Activated CD4-positive, alpha-beta T cell treated with anti-CD3 and anti-CD28 coated beads, Interleukin-2, amount 50 U/mL, for 24 hours (primary cell): ENCODE measurements around the gene CDH4.

Experiments
- DNase-seq, 2 donors: peaks; one replicate each; pipeline ENCODE4 v3.0.0-alpha.2; 2020; ENCODE audit warnings: low read depth in 1 of 2, low spot score in 1 of 2

CDH4 gene

DNA sequence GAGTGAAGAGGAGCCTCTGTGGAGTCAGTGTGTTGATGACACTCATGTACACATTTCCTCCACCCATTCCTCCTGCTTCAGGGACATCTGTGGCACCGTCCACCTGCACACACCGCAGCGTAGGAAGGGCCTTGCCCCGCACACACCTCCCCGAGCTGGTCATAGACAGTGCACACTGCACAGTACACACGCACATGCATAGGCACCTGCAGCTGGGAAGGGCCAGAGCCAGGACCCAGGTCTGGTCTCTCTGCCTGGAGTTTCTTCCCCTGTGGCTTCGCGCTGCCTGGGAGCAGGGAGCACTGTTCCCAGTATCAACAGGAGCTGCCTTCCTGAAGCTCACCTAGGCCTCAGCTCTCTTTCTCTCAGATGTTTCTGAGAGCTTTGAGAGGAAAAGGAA, 473.1 kb downstream of the CDH4 start:
- no peak for DNase-seq

DNA sequence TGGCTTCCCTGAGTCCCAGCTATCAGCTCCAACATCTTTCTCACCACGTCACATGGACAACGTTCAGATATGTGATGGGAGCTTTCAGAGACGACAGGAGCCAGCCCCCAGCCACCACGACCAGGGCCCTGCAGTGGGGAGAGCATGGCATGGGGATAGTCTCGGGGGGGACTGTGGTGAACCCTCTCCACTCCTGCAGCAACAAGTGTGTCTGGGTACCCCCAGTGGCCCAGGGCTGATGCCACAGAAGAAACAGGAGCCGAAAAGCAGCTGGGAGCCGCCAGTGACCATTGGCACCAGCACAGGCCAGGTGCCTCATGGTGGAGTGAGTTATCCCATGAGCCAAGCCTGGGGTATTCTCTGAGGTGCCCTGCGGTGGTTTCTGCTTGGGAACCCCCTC, 473.9 kb downstream of the CDH4 start:
- no peak for DNase-seq

DNA sequence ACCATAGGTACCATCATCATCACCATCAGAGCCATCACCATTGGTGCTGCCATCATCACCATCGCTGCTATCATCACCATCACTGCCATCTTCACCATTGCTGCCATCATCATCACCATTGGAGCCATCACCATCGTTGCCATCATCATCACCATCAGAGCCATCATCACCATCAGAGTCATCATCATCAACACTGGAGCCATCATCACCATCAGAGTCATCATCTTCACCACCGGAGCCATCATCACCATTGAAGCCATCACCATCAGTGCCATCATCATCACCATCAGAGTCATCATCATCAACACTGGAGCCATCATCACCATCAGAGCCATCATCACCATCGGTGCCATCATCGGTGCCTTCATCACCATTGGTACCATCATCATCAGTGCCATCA, 474.9 kb downstream of the CDH4 start:
- no peak for DNase-seq

DNA sequence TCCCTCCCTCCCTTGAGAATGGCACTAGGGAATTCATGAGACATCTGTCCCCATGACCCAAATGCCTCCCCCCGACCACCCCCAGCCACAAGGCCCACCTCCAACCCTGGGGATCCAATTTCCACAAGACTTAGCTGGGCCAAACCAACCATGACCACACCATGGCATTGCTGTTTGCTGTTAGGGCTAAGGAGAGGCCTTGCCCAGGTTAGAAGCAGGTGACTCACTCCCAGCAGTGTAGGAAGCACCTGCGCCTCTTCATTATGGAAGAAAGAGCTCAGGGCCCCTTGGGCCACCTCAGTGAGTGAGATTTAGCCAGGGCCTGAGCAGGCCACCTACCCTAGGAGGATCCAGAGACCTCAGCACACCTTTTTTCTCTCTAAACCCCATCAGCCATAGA, 475.7 kb downstream of the CDH4 start:
- DNase-seq: no peak

DNA sequence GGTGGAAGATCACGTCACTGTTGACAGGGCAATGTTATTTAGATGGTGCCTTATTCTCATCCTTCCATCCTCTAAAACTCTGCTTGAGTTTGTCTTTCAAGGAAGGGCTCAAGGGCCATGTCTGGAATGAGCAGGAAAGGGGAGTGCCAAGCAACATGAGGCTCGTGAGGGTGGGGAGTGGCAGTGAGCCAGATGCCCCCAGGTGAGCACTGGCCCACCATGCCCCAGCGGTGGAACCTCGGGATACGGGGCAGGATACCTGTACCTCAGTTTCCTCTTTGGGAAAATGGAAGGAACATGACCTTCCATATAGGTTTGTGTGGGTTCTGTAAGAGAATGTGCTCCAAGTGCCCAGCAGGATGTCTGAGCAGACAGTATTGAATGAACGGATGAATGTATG, 476.3 kb downstream of the CDH4 start:
- no peak for DNase-seq

DNA sequence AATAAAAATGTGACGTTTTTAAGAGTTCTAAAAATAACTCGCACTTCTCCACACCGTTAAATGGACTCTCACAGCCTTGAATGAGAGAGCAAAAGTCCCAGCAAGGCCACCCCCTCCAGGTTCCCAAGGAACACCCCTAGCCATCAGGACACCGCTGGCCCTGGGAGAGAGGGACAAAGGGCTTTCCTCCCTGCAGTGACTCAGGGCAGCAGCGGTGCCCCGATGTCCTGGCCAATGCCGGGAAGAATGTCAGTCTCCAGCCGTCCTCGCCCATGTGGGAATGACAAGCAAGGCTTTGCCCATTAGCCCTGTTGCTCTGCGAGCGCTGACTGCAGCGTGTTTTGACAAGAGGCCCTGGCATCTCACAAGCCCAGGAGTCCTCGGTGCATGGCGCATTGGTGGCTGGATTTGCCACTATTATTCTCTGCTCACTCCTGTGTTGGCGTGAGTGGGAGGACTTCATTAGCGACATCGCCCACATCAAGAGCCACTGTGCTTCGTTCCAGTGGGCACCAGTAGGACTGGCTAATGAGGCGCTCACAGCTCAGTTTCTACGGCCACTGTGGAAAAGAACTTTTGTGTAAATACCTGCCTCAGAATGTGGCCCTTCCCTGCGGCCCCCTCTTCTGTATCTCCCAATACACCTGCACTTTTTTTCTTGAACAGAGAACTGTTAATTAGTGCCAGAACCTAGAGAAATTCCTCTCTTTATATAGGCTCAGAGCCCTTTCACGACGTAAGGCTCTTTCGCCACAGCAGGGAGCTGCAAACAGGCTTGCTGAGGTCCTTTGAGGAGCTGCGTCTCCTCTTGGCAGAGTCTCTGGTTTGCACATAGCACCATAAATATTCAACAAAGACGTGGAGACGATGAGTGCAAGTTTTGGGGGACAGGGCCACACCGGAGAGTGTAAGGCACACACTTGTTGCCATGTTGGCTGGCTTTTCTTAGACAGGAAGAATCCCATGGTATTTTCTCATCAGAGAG, 477.0 kb downstream of the CDH4 start:
- no peak for DNase-seq

DNA sequence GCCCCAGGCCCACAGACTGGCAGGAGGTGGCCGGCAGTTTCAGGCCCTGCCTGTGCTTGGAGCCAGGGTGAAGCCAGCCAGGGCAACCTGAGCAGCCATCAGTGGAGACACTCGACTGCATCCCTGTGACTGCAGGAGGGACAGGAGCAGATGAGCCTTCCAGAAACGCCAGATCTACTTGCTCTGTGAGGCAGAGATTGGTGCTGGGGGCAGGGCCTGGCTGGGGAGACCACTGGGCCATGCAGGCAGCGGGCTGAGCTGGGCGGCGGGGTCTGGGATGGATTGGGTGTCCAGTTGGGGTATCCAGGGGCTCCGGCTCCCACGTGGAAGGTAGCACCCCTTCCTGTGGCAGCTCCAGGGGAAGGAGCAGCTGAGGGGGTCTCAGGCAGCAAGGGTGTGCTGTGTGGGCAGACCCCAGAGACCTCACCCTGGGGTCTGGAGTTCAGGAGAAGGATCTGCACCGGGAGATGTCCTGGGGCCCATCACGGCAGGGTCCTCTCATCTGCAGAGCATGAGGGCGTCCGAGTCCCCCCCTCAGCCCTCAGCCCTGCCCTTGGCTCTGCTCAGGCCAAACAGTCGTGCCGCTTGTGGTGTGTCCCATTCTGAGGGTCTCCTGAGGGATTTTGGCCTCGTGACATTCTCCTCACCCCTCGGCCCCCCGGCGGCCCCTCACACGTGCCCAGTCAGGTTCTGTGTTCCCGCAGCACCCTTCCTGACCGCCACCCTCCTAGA, 478.7 kb downstream of the CDH4 start:
- no peak for DNase-seq

DNA sequence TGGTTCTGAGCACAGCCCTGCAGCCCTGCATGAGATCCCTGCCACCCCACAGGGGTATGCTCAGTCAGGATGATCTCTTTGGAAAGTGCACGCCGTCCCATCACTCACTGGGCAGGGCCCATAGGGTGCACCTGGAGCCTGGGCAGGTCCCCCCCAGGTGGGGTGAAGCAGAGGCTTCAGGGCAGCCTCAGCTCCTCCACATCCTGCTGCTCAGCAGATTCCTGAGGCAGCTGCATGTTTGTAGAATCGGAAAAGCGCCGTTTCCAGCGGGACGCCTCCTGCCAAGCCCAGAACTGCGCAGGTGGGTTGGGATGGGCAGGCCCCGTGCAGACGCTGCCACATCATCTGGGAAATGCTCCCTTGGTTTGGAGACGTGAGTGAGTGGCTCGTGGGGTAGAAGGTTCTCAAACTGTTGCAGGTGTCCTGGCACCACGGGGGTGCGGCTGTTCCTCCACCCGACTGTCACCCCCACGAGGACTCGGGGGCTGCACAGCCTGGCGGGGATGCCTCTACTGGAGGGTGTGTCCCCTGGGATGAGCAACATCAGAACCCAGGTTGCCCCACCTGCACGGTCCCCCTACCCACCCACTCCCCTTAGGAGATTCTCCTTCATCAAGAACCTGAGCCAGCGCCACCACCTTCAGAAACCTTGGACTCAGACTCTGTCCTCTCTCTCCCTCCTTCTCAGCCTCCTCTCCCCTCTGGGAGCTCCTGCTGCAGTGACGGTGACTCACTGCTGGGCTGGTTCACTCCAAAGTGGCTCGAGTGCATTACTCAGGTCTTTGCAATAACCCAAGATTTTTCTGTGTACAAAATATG, 479.5 kb downstream of the CDH4 start:
- DNase-seq: no peak

DNA sequence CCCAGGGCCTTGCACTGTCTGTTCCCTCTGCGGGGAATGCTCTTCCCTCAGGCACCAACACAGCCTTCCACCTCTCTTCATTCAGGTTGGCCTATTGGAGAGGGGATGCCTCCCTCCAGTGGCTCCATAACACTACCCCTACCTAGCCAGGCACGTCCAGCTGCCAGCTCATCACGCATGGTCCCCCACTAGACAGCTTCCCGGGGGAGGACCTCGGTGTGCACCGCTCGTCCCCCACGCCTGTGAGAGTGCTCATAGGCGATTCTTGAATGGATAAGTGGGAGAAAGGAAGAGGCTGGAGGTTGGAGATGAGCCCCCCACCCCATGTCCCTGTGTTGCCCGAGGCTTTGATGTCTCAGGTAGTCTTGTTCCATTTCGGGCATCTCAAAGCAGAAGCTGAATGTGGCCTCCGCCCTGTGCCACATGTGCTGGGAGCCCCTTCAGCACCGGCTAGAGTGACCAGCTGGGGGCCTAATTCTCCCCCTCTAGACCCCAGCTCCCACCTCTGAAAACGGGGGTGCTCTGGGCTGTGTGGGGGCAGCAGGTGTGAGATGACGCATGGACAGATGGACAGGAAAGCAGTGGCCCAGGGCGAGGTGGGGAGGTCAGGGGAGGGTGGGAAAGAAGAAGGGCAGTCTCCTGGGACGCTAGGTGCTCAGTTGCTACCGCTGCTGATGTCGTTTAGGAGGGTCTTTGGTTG, 480.6 kb downstream of the CDH4 start:
- DNase-seq: no peak

DNA sequence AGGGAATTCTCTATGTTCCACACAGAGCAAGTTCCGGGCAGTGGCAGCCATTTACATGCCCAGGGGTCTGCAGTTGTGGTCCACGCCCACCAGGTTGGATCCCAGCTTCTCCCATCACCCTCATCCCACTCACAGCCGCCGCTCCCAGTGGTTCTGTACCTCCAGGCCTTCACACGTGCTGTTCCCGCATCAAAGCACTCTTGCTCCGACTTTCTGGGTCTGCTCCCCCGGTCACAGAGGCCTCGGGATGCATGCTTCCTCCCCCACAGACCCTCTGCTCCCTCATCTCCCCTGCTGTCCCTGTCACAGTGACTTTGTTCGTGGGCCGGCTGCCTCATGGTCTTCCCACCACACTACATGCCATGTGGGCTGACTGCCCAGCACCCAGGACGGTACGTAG, 481.2 kb downstream of the CDH4 start:
- DNase-seq: no peak

DNA sequence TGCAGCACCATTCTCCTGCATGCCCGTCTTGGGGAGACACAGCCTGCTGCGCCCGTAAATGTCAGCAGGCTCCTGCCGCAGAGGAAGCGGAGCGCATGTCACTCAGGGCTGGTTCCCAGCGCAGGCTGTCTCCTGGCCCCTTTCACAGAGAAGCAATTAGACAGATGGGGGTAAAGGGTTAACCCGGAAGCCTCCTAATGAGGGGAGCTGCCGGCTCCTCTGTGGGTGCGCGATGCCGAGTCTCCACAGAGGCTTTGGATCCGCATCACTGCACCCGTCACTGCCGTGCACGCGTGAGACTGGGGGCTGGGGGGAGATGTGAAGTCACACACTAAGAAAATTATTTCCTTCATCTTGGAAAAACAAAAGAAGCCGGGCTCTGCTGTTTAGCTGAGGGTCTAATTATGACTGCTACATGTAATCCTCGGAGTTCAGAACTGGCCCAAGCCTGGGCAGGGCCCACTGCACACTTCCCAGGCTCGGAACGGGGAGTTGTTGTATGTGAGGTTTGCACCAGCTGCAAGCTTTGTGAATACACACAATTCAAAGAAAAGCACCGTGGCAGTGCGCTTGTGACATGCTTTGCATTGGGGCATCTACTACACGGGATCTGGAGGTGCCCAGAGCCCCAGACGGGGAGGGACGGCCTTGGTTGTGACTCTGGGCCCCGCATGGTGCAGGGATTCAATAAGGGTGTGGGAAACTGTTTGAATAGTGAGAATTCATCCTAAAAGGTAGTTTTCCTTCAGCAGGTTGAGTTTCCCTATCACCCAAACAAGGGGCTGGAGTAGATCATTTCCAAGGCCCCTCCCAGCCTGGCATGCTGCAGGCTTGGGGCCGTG, 482.1 kb downstream of the CDH4 start:
- no peak for DNase-seq

DNA sequence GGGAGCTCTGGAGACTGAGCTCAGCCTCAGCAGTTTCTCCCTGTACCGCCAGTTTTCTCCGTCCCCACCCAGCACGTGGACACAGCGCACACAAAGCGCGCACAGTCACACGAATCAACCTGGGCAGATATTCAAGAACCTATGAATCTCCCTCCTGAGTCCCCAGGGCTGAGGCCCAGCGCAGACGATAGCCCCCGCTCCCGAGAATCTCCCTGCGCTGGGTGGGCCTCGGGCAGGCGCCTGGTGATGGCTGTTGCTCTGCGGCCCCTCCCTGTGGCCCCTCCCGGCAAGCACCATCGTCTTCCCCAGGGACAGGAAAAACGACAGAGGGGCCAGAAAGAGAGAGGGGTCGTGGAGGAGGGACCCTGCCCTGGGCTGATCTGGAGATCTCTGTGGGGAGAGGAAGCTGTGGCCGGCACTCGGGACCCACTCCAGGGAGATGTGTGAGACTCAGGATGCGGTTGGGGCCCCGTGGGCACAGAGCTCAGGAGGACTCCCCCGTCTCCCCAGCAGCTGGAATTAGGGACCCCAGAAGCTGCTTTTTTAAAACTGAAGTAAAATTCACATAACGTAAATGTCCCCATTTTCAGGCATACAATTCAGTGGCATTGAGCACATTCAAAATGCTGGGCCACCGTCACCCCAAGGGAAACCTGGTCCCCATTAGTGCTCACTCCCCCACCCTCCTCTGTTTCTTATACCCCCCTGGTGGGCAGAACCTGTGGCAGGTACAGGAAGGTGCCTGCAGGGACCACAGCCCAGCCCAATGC, 482.9 kb downstream of the CDH4 start:
- DNase-seq: no peak

DNA sequence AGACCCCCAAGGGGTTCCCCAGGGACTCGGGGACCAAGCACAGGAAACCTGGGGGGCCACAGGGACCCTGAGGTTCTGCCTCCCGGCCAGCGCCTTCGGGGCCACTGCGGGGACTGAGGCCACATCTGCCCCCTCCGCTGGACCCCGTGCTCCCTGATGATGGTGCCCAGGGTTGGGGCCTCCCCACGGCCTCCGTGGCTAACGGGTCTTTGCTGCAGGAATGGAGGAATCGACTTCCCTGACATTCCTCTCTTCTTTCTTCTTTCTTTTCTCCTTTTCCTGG, 483.4 kb downstream of the CDH4 start:
- no peak for DNase-seq

DNA sequence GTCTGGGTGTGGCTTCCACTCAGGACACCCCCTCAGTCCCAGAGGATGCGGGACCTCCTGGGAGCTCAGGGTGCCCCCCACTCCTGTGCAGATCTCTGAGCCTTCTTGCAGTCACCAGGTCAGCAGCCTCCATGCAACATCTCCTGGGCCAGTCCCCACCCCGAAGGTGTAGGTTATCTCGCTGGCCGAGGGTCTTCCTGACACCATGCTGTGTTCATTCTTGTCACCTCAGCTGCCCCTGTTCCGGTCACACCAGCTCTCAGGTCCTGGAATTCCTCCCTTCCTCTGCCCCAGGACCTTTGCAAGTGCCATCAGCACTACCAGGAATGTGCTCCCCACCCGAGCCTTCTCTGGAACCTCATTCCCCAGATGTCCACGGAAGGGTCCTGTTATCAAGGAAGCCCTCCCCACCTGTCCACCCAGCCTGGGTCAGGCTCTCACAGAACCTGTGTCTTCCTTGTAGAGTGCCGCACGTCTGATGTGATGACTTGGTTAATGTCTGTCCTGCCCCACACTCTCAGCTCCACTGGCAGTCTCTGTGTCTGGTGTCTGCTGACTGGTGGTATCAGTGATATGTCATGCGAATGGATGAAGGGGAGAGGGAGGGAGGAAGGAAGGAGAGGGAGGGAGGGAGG, 484.1 kb downstream of the CDH4 start:
- DNase-seq: no peak

DNA sequence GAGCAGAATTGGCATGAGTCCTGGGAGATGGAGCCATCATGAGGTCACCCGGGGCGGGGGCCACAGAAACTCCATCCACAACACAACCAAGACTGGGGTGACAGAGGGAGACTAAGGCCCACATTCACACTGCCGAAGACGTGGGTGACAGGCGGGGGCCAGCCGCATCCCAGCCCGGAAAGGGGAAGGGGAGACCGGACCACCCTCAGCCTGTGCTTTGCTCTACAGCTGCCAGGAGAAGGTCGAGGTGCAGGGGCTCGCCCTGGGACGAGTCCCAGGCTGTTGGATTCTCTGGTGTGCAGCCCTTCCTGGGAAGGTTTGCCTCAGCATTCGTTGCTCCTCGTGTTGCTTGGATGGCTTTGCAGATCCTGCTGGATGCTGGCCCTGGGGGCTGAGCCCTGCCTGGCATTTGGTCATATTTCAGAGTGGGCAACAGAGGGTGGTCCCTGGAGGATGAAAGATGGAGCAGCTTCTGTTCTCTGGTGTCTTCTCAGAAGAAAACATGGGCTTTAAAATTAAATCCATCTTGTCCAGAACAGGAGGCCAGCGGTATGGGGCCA, 484.8 kb downstream of the CDH4 start:
- no peak for DNase-seq

DNA sequence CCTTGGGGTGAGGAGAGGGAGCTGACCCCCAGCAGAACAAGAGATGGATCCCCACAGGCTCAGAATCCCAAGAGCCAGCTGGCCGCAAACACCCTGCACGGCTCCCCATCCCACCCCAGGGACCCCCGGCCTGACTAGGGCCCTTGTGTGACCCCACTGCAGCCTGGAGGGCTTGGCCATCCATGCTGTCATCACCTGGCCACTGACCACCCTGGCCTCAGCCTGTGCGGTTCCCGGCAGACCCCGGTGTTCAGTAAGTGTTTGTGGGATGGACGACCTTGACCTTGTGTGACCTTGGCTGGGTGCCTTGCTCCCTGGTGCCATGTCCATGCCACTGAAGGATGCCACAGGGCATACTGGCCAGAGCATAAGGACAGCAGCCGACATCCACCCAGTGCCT, 485.3 kb downstream of the CDH4 start:
- no peak for DNase-seq

DNA sequence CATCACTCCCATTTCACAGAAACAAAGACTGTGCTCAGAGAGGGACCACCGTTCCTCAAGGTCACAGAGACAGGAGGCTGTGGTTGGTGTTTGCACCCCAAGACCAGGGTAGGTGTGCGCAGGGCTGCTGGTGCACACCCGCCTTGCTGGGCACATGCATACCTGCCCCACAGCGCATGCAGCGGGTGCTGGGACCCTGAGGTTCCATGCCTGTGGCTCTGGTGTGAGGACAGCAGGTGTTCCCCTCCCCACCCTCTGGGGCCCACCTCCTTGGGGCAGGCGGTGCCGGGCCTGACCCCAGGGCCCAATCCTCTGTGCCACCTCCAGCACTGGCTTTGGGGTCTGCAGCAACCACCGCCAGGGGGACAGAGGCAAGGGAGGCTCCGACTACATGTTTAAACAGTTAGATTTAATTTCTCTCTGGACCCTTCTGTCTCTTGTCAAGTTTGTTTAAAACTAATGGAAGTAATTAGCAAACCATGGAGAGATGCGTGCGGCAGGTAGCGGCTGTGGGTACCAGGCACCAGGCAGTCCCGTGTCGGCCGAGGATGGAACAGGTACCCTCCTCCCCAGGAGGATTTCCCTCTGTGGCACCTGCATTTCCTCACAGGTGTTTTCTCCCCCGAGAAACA, 485.9 kb downstream of the CDH4 start:
- DNase-seq: no peak

DNA sequence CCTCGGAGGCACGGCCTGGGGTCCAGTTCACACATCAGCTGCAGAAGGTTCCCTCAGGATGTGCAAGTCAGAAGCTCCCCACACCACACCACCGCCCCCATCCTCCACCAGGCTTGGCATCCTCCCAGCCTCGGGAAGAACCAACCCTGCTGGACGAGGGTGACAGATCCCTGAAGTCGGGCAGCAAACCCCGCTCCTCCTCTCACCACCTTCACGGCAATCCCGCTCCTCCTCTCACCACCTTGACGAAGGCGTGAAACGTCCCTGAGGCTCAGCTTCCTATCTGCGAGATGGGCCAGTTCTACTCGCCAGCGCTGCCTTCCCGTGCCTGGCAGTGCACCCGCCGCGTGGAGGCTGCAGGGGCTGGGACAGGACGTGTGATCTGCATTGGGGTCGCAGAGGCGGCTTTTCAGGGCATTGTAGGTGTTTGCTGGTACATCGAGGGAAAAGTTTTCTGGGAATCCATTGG, 486.6 kb downstream of the CDH4 start:
- no peak for DNase-seq
